ENCODE measurements around the gene AUTS2. TPM values are rescaled to one million over a fixed set of nuclear protein-coding genes. Genes with fewer than 3 reads are reported as not detected.

AUTS2 gene
- polyA plus RNA-seq, 1 donor (not counting 4 experiments of a cell fraction or from before 2014, with no cell fraction given): 4.7 TPM

GRCh38 chr7:70703785-70704184, 1105.5 kb downstream of the AUTS2 start:
- no peak overlapping the region for H2AFZ ChIP-seq (ENCODE audit: control insufficient read depth, low read length)
- no peak for FAIRE-seq
- H3K27ac ChIP-seq (ENCODE audit: control insufficient read depth, insufficient read depth, low read length): no peak overlapping the region
- peaks cover 95% of the 10 kb centered on the region for H3K79me2 ChIP-seq (ENCODE audit: control insufficient read depth, insufficient read depth, low read length)
- DNase-seq (ENCODE audit: low read depth, low spot score): no peak
- H3K9me3 ChIP-seq (ENCODE audit: control insufficient read depth, low read depth, low read length): no peaks in the 10 kb centered on the region
- TF ChIP-seq CTCF (optimal IDR thresholded peaks at IDR 0.05 in 1 of 3, IDR thresholded peaks at IDR 0.05 in 1 of 3, conservative IDR thresholded peaks at IDR 0.05 in 1 of 3; ENCODE audit: extremely low read depth in 1 of 3, insufficient read depth in 2 of 3, low read length in 3 of 3): no peak
- no peak for TF ChIP-seq EZH2 (IDR thresholded peaks at IDR 0.05; ENCODE audit: low read length)
- H4K20me1 ChIP-seq (ENCODE audit: control insufficient read depth, extremely low read depth, insufficient read depth, low read length): no peaks in the 10 kb centered on the region
- H3K36me3 ChIP-seq (ENCODE audit: control insufficient read depth in 2 of 2, extremely low read depth in 1 of 2, insufficient read depth in 2 of 2, low read length in 2 of 2): peaks cover 4 to 23% of the 10 kb centered on the region in 2 experiments
- dilution Hi-C loops (cut with MboI; ENCODE audit: extremely low pct_ligation_motif_present, low sequenced_read_pairs): no loop called here
- peaks cover 13% of the 10 kb centered on the region for H3K4me1 ChIP-seq (ENCODE audit: control insufficient read depth, extremely low read depth, insufficient read depth, low read length)
- H3K27me3 ChIP-seq (ENCODE audit: control insufficient read depth, extremely low read depth, insufficient read depth, low read length): no peaks in the 10 kb centered on the region
- H3K9ac ChIP-seq (ENCODE audit: control insufficient read depth, extremely low read depth, insufficient read depth, low read length): no peak overlapping the region
- no peak overlapping the region for H3K4me3 ChIP-seq (ENCODE audit: control insufficient read depth in 2 of 3, extremely low read depth in 1 of 3, insufficient read depth in 2 of 3, low read depth in 1 of 3, low read length in 3 of 3)
- no peak overlapping the region for H3K4me2 ChIP-seq (ENCODE audit: control insufficient read depth, extremely low read depth, insufficient read depth, low read depth, low read length)
- H3K9me1 ChIP-seq (ENCODE audit: control insufficient read depth, extremely low read depth, insufficient read depth, low read length): no peaks in the 10 kb centered on the region

GRCh38 chr7:70704831-70705346, 1106.6 kb downstream of the AUTS2 start:
- no peaks in the 10 kb centered on the region for H3K9me3 ChIP-seq (ENCODE audit: control insufficient read depth, low read depth, low read length)
- dilution Hi-C loops (cut with MboI; ENCODE audit: extremely low pct_ligation_motif_present, low sequenced_read_pairs): no loop called here
- peaks cover 2 to 17% of the 10 kb centered on the region in 2 experiments for H3K36me3 ChIP-seq (ENCODE audit: control insufficient read depth in 2 of 2, extremely low read depth in 1 of 2, insufficient read depth in 2 of 2, low read length in 2 of 2)
- no peak overlapping the region for H2AFZ ChIP-seq (ENCODE audit: control insufficient read depth, low read length)
- H4K20me1 ChIP-seq (ENCODE audit: control insufficient read depth, extremely low read depth, insufficient read depth, low read length): no peaks in the 10 kb centered on the region
- peaks cover 22% of the 10 kb centered on the region for H3K4me1 ChIP-seq (ENCODE audit: control insufficient read depth, extremely low read depth, insufficient read depth, low read length)
- no peak for TF ChIP-seq EZH2 (IDR thresholded peaks at IDR 0.05; ENCODE audit: low read length)
- TF ChIP-seq CTCF (optimal IDR thresholded peaks at IDR 0.05 in 1 of 3, IDR thresholded peaks at IDR 0.05 in 1 of 3, conservative IDR thresholded peaks at IDR 0.05 in 1 of 3; ENCODE audit: extremely low read depth in 1 of 3, insufficient read depth in 2 of 3, low read length in 3 of 3): no peak
- FAIRE-seq (no peak), DNase-seq (ENCODE audit: low read depth, low spot score) (no peak)
- no peaks in the 10 kb centered on the region for H3K27me3 ChIP-seq (ENCODE audit: control insufficient read depth, extremely low read depth, insufficient read depth, low read length)
- no peak overlapping the region for H3K4me3 ChIP-seq (ENCODE audit: control insufficient read depth in 2 of 3, extremely low read depth in 1 of 3, insufficient read depth in 2 of 3, low read depth in 1 of 3, low read length in 3 of 3)
- H3K9ac ChIP-seq (ENCODE audit: control insufficient read depth, extremely low read depth, insufficient read depth, low read length): no peak overlapping the region
- H3K27ac ChIP-seq (ENCODE audit: control insufficient read depth, insufficient read depth, low read length): no peak overlapping the region
- peaks cover 84% of the 10 kb centered on the region for H3K79me2 ChIP-seq (ENCODE audit: control insufficient read depth, insufficient read depth, low read length)
- H3K4me2 ChIP-seq (ENCODE audit: control insufficient read depth, extremely low read depth, insufficient read depth, low read depth, low read length): no peak overlapping the region
- no peaks in the 10 kb centered on the region for H3K9me1 ChIP-seq (ENCODE audit: control insufficient read depth, extremely low read depth, insufficient read depth, low read length)
